Adrenal gland (tissue), 12 donors: ENCODE data around the gene TJP2. TPM values are rescaled to one million over a fixed set of nuclear protein-coding genes. Genes with fewer than 3 reads are reported as not detected.

Experiments
- DNase-seq, 7 donors: peaks; one replicate each; pipeline ENCODE4 v3.0.0-alpha.2; 2019 to 2020
- H3K27ac ChIP-seq, 5 donors: fragments of 200-600 bp; sonication (generic) in 4 of 5; 1 replicate in 3 of 5; 2 replicates in 2 of 5; pipeline versions ENCODE4 v1.5.1 to v1.8.0; 2016 to 2020; ENCODE audit warnings: mild to moderate bottlenecking in 1 of 5
- H3K27me3 ChIP-seq: fragments of 200-600 bp; 2 replicates; pipeline ENCODE4 v1.8.0; 2021
- H3K36me3 ChIP-seq, 2 donors: fragments of 200-600 bp; replicated peaks in 1 of 2; 1 replicate in 1 of 2; 2 replicates in 1 of 2; pipeline versions ENCODE4 v1.5.1 to v1.8.0; 2018 to 2022
- H3K4me1 ChIP-seq, 2 donors: fragments of 200-600 bp; replicated peaks in 1 of 2; 1 replicate in 1 of 2; 2 replicates in 1 of 2; pipeline versions ENCODE4 v1.5.1 to v1.8.0; 2018 to 2021
- H3K4me3 ChIP-seq, 4 donors: fragments of 200-600 bp; sonication (generic) in 3 of 4; one replicate each; pipeline ENCODE4 v1.5.1; 2016 to 2018
- H3K9me3 ChIP-seq, 3 donors: fragments of 200-600 bp; sonication (generic) in 1 of 3; replicated peaks in 1 of 3; 1 replicate in 2 of 3; 2 replicates in 1 of 3; pipeline versions ENCODE4 v1.5.1 to v1.8.0; 2016 to 2021
- POLR2A ChIP-seq, 2 donors: fragments of 450-650 bp; IDR thresholded peaks; one replicate each; pipeline ENCODE4 v1.6.1; 2017; ENCODE audit warnings: antibody characterized with exemption in 2 of 2, mild to moderate bottlenecking in 2 of 2, moderate library complexity in 1 of 2
- WGBS, 4 donors: extraction: QIAGEN DNeasy Blood & Tissue Kit in 2 of 4; methylation state at CpG; one replicate each; pipeline versions ENCODE4 v1.1.5 to v1.1.7; 2013 to 2017; 5-methylcytosine and 5-hydroxymethylcytosine counted together
- intact Hi-C, 2 donors: fragments of 100-400 bp; cut with DNase I; formaldehyde crosslinking; loops; one replicate each; pipeline versions ENCODE4 v1.14.1 to v1.15.0; 2022 to 2023
- polyA plus RNA-seq, 3 donors: library from polyadenylated mRNA; stranded (reverse); fragments of 200-250 nt in 2 of 3; fragments of 350-450 nt in 1 of 3; fragmentation: Illumina TruSeq in 1 of 3; extraction: RNeasy Lipid Tissue Mini Kit (QIAGEN cat#74804) in 1 of 3; gene quantifications; one replicate each; pipeline ENCODE4 v1.2.3, GENCODE V29; 2013 to 2014
- total RNA-seq, 9 donors: library from RNA; depleted of rRNA in 4 of 9; stranded (reverse); fragments of >200 nt in 4 of 9; fragments of 120-200 nt in 1 of 9; fragmentation: NEBNext Ultra II Directional in 1 of 9; extraction: Animal tissue kit (Norgen Biotek cat#: 25700) in 1 of 9; gene quantifications; one replicate each; pipeline versions ENCODE4 v1.1.0 to v1.2.4, GENCODE V29; 2013 to 2023
- TF ChIP-seq, protein P1 (sequence below), 6 experiments: fragments of 450-650 bp in 4 of 6; fragments of 200-600 bp in 2 of 6; sonication (generic) in 1 of 6; IDR thresholded peaks; 1 replicate in 5 of 6; 2 replicates in 1 of 6; pipeline versions ENCODE4 v1.5.1 to v1.8.0; 2016 to 2021; ENCODE audit warnings: antibody characterized with exemption in 6 of 6, mild to moderate bottlenecking in 2 of 6, moderate library complexity in 1 of 6
- donor health status: healthy with polysubstance abuse.
- donor health status: Bipolar disorder and iron deficiency.
- donor health status: DM: yes; HTN: yes; CAD: no.
- donor health status: DM: no; HTN: no; CAD: no.
- donor health status: DM: no; HTN: no; CAD: no.
- donor health status: DM: yes; HTN: yes; CAD: no.

The TJP2 gene
- total and polyA plus RNA-seq, 12 donors = 14.5 to 108 (median 30.2) TPM

DNA sequence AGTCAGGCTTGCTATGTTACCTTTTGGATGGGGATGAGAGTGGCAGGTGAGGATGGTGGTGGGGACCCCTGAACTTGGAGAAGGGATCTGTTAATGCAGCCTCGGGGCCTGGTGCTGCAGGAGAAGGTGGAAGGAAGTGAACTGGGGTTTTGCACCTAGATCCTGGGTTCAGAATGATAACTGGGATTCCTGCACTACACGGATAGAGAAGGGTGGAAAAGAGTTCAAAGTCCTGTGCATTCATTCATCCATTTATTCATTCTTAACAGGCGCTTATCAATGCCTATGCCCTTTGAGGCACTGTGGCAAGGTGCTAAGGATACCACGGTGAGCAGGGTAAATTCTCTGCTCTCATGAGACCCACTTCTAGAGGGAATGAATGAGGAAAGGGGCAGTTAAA lies 41.7 kb upstream of the TJP2 start:
- TF ChIP-seq POLR2A (IDR thresholded peaks at IDR 0.05) = no peak
- TF ChIP-seq, protein P1, sequence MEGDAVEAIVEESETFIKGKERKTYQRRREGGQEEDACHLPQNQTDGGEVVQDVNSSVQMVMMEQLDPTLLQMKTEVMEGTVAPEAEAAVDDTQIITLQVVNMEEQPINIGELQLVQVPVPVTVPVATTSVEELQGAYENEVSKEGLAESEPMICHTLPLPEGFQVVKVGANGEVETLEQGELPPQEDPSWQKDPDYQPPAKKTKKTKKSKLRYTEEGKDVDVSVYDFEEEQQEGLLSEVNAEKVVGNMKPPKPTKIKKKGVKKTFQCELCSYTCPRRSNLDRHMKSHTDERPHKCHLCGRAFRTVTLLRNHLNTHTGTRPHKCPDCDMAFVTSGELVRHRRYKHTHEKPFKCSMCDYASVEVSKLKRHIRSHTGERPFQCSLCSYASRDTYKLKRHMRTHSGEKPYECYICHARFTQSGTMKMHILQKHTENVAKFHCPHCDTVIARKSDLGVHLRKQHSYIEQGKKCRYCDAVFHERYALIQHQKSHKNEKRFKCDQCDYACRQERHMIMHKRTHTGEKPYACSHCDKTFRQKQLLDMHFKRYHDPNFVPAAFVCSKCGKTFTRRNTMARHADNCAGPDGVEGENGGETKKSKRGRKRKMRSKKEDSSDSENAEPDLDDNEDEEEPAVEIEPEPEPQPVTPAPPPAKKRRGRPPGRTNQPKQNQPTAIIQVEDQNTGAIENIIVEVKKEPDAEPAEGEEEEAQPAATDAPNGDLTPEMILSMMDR (IDR thresholded peaks at IDR 0.05) = no peak
- no peaks in the 10 kb centered on the region for H3K9me3 ChIP-seq
- peaks cover 0 to 14% of the 10 kb centered on the region in 2 donors for H3K4me1 ChIP-seq
- 84 to 93% (median 89%) methylated on average over 4 of the region's 4 CpGs for WGBS, 4 donors
- intact Hi-C loops = loop anchor here in 1 of 2 donors (10.0 kb wide), 1 partner anchor 68 kb away; no protein-coding TSS in a partner anchor
- no peak overlapping the region for H3K4me3 ChIP-seq
- no peaks in the 10 kb centered on the region for H3K36me3 ChIP-seq
- no peaks in the 10 kb centered on the region for H3K27me3 ChIP-seq
- H3K27ac ChIP-seq = peak overlapping the region in 1 of 5 donors; percentile 86
- no peak for DNase-seq

DNA sequence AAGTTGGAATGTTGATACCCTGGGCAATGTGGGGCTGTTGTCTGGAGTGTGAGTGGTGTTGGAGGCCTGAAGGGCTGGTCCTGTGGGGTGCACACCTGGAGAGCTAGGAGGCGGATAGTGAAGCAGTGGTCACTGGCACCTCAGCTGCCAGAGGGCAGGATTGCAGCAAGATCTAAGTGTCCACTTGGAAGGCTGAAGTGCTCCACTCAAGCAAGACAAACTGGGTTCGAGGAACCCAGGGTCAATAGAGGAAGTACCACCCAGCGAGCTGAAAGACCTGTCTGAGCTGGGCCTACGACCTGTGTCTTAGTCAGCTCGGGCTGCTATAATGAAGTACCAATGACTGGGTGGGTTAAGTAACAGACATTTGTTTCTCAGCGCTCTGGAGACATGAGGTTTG lies 39.7 kb upstream of the TJP2 start:
- H3K4me1 ChIP-seq = peaks cover 0 to 14% of the 10 kb centered on the region in 2 donors
- no peak for TF ChIP-seq POLR2A (IDR thresholded peaks at IDR 0.05)
- TF ChIP-seq, protein P1 (IDR thresholded peaks at IDR 0.05) = no peak
- intact Hi-C loops = loop anchor here in 1 of 2 donors (10.0 kb wide), 1 partner anchor 70 kb away; no protein-coding TSS in a partner anchor

DNA sequence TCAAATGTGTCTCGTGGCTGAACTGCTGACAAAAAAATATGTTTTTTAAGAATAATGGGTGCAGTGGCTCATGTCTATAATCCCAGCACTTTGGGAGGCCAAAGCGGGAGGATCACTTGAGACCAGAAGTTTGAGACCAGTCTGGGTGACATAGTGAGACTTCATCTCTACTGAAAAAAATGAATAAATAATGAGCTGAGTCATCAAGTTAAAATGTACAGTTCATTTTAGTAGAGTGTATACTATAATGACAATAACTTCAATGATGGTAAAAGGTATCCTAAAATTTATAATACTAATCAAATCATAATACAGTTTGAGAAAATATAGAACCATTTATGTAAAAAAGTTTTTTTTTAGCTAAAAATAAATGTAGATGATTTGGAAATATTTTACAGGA lies 37.9 kb upstream of the TJP2 start:
- Histone ChIP-seq H3K36me3 (no peaks in the 10 kb centered on the region), H3K27me3 (no peaks in the 10 kb centered on the region), H3K27ac (no peak overlapping the region), H3K4me3 (no peak overlapping the region), H3K9me3 (no peaks in the 10 kb centered on the region), H3K4me1 (peaks cover 0 to 4% of the 10 kb centered on the region in 2 donors)
- WGBS, 4 donors = 90 to 100% (median 93%) methylated on average over 2 of the region's 2 CpGs
- intact Hi-C loops = loop anchor here in 1 of 2 donors (10.0 kb wide), 1 partner anchor 71 kb away; no protein-coding TSS in a partner anchor
- TF ChIP-seq, protein P1 (IDR thresholded peaks at IDR 0.05) = no peak
- no peak for TF ChIP-seq POLR2A (IDR thresholded peaks at IDR 0.05)
- no peak for DNase-seq

More for the DNA sequence above, 39.7 kb upstream of the TJP2 start:
- 89 to 95% (median 92%) methylated on average over 6 of the region's 6 CpGs for WGBS, 4 donors
- H3K4me3 ChIP-seq = no peak overlapping the region
- DNase-seq = peak in 1 of 7 donors; percentile 8
- H3K27me3 ChIP-seq = no peaks in the 10 kb centered on the region
- no peaks in the 10 kb centered on the region for H3K36me3 ChIP-seq
- no peaks in the 10 kb centered on the region for H3K9me3 ChIP-seq
- H3K27ac ChIP-seq = no peak overlapping the region

DNA sequence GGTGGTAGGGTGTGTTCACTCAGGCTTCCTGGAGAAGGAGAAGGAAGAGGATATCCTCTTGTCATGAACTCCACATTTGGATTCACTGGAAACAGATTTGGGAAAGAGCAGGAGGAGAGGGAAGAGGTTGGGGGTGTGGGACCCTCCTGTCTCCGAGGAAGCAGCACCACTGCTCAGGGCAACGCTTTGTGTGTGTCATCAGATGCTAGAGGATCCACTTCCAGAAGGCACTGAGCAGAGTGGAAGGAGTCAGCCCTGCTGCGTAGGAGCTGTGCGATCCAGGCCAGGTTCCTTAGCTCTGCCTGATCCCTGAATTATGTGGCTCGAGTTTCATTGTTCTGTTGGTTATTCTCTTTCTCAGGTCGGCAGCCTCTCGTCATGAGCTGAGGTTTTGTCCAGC lies 37.3 kb upstream of the TJP2 start:
- Histone ChIP-seq H3K4me3 (no peak overlapping the region), H3K27ac (peak overlapping the region in 1 of 5 donors; percentile 52), H3K4me1 (no peaks in the 10 kb centered on the region), H3K36me3 (no peaks in the 10 kb centered on the region), H3K9me3 (no peaks in the 10 kb centered on the region), H3K27me3 (no peaks in the 10 kb centered on the region)
- peak in 1 of 7 donors; percentile 9 for DNase-seq
- TF ChIP-seq, protein P1 (IDR thresholded peaks at IDR 0.05) = no peak
- TF ChIP-seq POLR2A (IDR thresholded peaks at IDR 0.05) = no peak
- intact Hi-C loops = loop anchor here in 1 of 2 donors (10.0 kb wide), 1 partner anchor 72 kb away; no protein-coding TSS in a partner anchor
- 77 to 84% (median 80%) methylated on average over 7 of the region's 7 CpGs for WGBS, 4 donors
